Parathyroid adenoma (tissue), 2 donors: ENCODE measurements around the gene PLAC9.

ENCODE experiments used
- H2AFZ ChIP-seq: fragments of 300-600 bp; sonication (generic); one replicate; pipeline ENCODE4 v1.7.0; 2017; ENCODE audit warnings: antibody characterized with exemption, mild to moderate bottlenecking
- H3K27ac ChIP-seq: fragments of 300-600 bp; sonication (generic); one replicate; pipeline ENCODE4 v1.7.0; 2017
- H3K27me3 ChIP-seq: fragments of 300-600 bp; sonication (generic); one replicate; pipeline ENCODE4 v1.7.0; 2017; ENCODE audit warnings: low read length; ENCODE audit not compliant: control insufficient read depth, insufficient read depth
- H3K36me3 ChIP-seq: fragments of 300-600 bp; sonication (generic); one replicate; pipeline ENCODE4 v1.7.0; 2017; ENCODE audit warnings: low read length; ENCODE audit not compliant: control insufficient read depth, insufficient read depth
- H3K4me1 ChIP-seq: fragments of 300-600 bp; sonication (generic); one replicate; pipeline ENCODE4 v1.7.0; 2017; ENCODE audit warnings: control low read depth
- H3K4me2 ChIP-seq: fragments of 300-600 bp; sonication (generic); one replicate; pipeline ENCODE4 v1.7.0; 2017; ENCODE audit warnings: low read length
- H3K4me3 ChIP-seq: fragments of 300-600 bp; sonication (generic); one replicate; pipeline ENCODE4 v1.7.0; 2017; ENCODE audit warnings: low read depth, low read length
- H3K79me2 ChIP-seq: fragments of 300-600 bp; sonication (generic); one replicate; pipeline ENCODE4 v1.7.0; 2017; ENCODE audit warnings: control low read depth
- H3K9ac ChIP-seq: fragments of 300-600 bp; sonication (generic); one replicate; pipeline ENCODE4 v1.7.0; 2017; ENCODE audit warnings: mild to moderate bottlenecking
- H3K9me3 ChIP-seq: fragments of 300-600 bp; sonication (generic); one replicate; pipeline ENCODE4 v1.7.0; 2017; ENCODE audit warnings: low read length; ENCODE audit not compliant: control insufficient read depth
- TF ChIP-seq, protein P1 (sequence below): fragments of 300-600 bp; sonication (generic); IDR thresholded peaks from one replicate; pipeline ENCODE4 v1.7.0; 2017; ENCODE audit warnings: antibody characterized with exemption, mild to moderate bottlenecking
- donor health status: primary hyperparathyroidism.

The PLAC9 gene

DNA sequence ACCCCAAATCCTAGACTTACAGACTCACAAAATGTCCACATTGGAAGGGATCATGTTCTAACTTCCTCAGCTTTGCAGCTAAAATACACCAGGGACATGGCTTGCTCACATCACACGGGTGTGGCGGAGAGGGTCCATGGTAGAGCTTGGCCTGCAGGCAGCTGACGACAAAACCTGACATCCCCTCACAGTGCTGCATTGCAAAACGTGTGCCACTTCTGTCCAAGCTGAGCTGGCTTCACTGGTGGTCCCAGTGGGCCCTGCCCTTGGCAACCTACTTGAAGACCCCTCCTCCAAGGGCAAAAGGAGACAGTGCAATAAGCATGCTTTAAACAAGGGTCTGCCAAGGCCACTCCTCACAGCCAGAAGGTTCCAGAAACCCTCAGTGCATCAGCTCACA lies 50.9 kb downstream of the PLAC9 start:
- Histone ChIP-seq H3K9ac (no peak overlapping the region), H3K4me3 (no peak overlapping the region), H3K27me3 (no peaks in the 10 kb centered on the region), H2AFZ (no peak overlapping the region), H3K4me2 (no peak overlapping the region), H3K4me1 (no peaks in the 10 kb centered on the region), H3K9me3 (no peaks in the 10 kb centered on the region), H3K27ac (no peak overlapping the region), H3K36me3 (no peaks in the 10 kb centered on the region), H3K79me2 (peaks cover 55% of the 10 kb centered on the region)
- TF ChIP-seq, protein P1, sequence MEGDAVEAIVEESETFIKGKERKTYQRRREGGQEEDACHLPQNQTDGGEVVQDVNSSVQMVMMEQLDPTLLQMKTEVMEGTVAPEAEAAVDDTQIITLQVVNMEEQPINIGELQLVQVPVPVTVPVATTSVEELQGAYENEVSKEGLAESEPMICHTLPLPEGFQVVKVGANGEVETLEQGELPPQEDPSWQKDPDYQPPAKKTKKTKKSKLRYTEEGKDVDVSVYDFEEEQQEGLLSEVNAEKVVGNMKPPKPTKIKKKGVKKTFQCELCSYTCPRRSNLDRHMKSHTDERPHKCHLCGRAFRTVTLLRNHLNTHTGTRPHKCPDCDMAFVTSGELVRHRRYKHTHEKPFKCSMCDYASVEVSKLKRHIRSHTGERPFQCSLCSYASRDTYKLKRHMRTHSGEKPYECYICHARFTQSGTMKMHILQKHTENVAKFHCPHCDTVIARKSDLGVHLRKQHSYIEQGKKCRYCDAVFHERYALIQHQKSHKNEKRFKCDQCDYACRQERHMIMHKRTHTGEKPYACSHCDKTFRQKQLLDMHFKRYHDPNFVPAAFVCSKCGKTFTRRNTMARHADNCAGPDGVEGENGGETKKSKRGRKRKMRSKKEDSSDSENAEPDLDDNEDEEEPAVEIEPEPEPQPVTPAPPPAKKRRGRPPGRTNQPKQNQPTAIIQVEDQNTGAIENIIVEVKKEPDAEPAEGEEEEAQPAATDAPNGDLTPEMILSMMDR: no peak

DNA sequence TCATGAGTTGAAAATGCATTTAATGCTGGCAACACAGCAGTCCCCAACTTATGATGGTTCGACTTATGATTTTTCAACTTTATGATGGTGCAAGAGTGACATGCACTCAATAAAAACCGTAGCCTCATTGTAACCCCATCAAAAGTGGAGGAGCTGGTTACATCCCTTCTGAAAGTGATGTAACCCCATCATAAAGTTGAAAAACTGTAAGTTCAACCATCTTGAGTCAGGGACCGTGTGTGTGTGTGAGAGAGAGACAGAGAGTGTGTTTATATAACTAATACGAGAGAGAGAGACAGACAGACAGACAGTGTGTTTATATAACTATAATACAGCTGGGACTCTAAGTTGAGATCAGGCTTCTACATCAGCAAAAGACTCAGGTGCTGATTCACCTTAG lies 51.8 kb downstream of the PLAC9 start:
- Histone ChIP-seq H3K4me2 (no peak overlapping the region), H3K27ac (no peak overlapping the region), H3K79me2 (peaks cover 58% of the 10 kb centered on the region), H2AFZ (no peak overlapping the region), H3K27me3 (no peaks in the 10 kb centered on the region), H3K36me3 (no peaks in the 10 kb centered on the region), H3K4me1 (no peaks in the 10 kb centered on the region), H3K9me3 (no peaks in the 10 kb centered on the region), H3K4me3 (no peak overlapping the region), H3K9ac (no peak overlapping the region)
- TF ChIP-seq, protein P1: no peak

DNA sequence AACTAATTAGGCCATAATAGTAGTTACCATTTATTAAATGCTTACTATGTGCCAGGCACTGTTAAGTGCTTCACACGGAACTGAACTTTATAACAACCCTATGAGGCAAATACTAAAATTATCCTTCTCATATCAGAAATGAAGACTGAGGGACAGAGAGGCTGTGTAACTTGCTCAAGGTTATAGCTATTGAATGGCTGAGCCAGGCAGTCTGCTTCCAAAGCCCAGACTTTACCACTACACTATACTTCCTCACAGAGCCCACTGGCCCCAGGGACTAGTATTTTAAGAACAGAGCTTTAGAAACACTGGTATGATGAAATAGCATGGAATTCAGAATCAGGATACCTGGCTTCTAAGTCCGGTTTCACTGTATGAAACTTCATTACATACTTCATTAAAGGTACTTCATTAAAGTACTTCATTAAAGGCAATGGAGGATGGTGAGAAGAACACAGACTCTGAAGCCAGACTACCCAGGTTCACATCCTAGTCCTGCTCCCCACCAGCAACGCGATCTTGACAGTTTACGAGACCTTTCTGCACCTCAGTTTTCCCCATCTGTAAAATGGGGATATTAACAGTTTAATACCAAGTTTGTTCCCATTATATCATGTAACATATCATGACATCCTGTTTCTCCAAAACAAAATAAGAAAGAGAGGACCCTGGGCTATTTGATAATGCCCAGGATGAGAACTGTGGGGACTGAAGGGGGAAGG lies 53.2 kb downstream of the PLAC9 start:
- H3K27ac ChIP-seq: no peak overlapping the region
- H3K4me2 ChIP-seq: no peak overlapping the region
- no peaks in the 10 kb centered on the region for H3K36me3 ChIP-seq
- H3K9me3 ChIP-seq: no peaks in the 10 kb centered on the region
- no peak overlapping the region for H3K9ac ChIP-seq
- H3K4me1 ChIP-seq: no peaks in the 10 kb centered on the region
- no peaks in the 10 kb centered on the region for H3K27me3 ChIP-seq
- H3K79me2 ChIP-seq: peaks cover 51% of the 10 kb centered on the region
- H2AFZ ChIP-seq: no peak overlapping the region
- TF ChIP-seq, protein P1: no peak
- H3K4me3 ChIP-seq: no peak overlapping the region

DNA sequence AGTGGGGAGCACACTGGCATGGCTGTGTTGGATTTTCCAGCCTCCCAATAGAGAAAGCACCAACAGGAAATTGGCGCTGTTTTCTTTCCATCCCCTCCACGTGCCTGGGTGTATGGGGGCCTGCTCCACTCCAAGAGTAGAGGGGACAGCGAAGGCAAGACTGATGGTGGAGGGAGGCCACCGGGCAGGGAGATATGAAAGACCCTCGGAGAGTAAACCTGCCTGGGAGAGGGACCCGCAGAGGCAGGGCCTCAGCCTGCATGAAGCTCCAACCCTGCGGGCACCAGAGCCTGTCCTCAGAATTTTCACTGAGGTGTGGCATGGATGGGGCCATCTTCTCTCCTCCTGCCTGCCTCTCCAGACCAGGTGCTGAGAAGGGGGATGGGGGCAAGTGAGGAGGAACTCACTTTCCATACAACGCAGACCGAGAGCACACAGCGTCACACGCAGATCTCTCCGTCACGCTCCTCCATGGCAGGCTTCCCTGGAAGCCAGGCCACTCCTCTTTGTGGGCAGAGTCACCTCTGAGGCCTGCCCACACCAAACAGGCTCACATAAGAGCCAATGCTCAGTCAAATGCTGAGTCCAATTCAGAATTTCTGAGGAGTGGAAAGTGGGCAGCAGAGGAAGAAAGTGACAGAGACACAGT lies 54.0 kb downstream of the PLAC9 start:
- H3K27ac ChIP-seq: no peak overlapping the region
- no peaks in the 10 kb centered on the region for H3K27me3 ChIP-seq
- H3K36me3 ChIP-seq: no peaks in the 10 kb centered on the region
- no peak overlapping the region for H2AFZ ChIP-seq
- no peaks in the 10 kb centered on the region for H3K4me1 ChIP-seq
- H3K4me2 ChIP-seq: no peak overlapping the region
- peaks cover 56% of the 10 kb centered on the region for H3K79me2 ChIP-seq
- TF ChIP-seq, protein P1: no peak
- H3K9me3 ChIP-seq: no peaks in the 10 kb centered on the region
- H3K9ac ChIP-seq: no peak overlapping the region
- H3K4me3 ChIP-seq: no peak overlapping the region

DNA sequence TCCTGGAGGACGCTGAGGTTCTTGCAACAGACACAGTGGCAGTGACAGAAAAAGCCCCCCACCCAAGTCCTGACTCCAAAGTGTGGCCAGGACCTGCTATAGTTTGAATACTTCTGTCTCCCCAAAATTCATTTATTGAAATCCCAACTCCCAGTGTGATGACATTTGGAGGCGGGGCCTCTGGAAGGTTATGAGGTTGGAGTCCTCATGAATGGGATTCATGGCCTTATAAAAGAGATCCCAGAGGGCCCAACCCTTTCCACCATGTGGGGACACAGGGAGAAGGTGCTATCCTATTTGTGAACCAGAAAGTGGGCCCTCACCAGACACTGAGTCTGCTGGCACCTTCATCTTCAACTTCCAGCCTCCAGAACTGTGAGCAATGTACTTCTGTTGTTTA lies 54.5 kb downstream of the PLAC9 start:
- Histone ChIP-seq H3K79me2 (peaks cover 58% of the 10 kb centered on the region), H3K4me3 (no peak overlapping the region), H2AFZ (no peak overlapping the region), H3K4me1 (no peaks in the 10 kb centered on the region), H3K27me3 (no peaks in the 10 kb centered on the region), H3K9me3 (no peaks in the 10 kb centered on the region), H3K4me2 (no peak overlapping the region), H3K9ac (no peak overlapping the region), H3K27ac (no peak overlapping the region), H3K36me3 (no peaks in the 10 kb centered on the region)
- TF ChIP-seq, protein P1: no peak
